Measurements from ENCODE around the gene SAMD13.
"Not testable (repeated sequence)": the region's sequence is repeated elsewhere in the genome, so short reads cannot be mapped to it uniquely, and the experiment has no call there.

The SAMD13 gene

GRCh38 chr1:84282780-84283333 is 18.7 kb upstream of the SAMD13 start:
- no peak for TF ChIP-seq CTCF (IDR thresholded peaks at IDR 0.05; ENCODE audit: low read length, missing control alignments)
- no peak overlapping the region for H3K4me3 ChIP-seq (replicated peaks; ENCODE audit: low read depth, low read length)
- no peak for DNase-seq (ENCODE audit: low read depth)

DNA sequence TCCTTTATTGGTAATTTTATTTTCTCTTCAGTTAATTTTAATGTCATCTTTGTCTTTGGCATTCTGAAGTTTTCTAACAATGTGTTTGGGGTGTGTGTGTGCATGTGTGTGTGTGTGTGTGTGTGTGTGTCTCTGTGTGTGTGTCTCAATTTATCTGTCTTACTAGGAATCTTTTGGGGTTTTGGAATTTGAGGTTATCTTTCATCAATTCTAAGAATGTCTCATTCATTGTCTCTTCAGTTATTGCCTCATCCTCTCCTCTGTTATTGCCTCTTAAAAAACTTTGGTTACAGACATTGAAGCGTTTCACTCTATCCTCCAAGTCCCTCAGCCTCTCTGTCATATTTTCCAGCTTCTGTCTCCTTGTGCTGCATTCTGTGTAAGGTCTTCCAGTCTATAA is 18.1 kb upstream of the SAMD13 start:
- DNase-seq (ENCODE audit: low read depth) = peak; percentile 59
- TF ChIP-seq CTCF (IDR thresholded peaks at IDR 0.05; ENCODE audit: low read length, missing control alignments) = no peak
- no peak overlapping the region for H3K4me3 ChIP-seq (replicated peaks; ENCODE audit: low read depth, low read length)

- H3K4me3 ChIP-seq (replicated peaks; ENCODE audit: low read depth, low read length) = no peak overlapping the region
- TF ChIP-seq CTCF (IDR thresholded peaks at IDR 0.05; ENCODE audit: low read length, missing control alignments) = no peak
- DNase-seq (ENCODE audit: low read depth) = no peak
Measured at GRCh38 chr1:84286071-84286470, 15.4 kb upstream of the SAMD13 start.

DNA sequence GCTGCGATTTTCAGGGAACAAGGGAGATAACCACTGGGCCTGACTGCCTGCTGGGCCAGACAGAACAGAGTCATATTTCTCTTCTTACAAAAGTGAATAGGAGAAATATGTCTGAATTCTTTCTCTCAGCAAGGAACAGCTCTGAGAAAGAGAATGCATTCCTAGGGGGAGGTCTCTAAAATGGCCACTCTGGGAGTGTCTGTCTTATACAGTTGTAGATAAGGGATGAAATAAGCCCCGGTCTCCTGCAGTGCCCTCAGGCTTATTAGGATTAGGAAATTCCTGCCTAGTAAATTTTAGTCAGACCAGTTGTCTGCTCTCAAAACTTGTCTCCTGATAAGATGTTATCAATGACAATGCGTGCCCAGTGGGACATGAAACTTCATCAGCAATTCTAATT is 14.1 kb upstream of the SAMD13 start:
- DNase-seq (ENCODE audit: low read depth); H3K4me3 ChIP-seq (replicated peaks; ENCODE audit: low read depth, low read length): not testable (repeated sequence)

GRCh38 chr1:84289169-84289785 is 12.2 kb upstream of the SAMD13 start:
- TF ChIP-seq CTCF (IDR thresholded peaks at IDR 0.05; ENCODE audit: low read length, missing control alignments) = no peak
- DNase-seq (ENCODE audit: low read depth) = peak; percentile 13
- no peak overlapping the region for H3K4me3 ChIP-seq (replicated peaks; ENCODE audit: low read depth, low read length)

DNA sequence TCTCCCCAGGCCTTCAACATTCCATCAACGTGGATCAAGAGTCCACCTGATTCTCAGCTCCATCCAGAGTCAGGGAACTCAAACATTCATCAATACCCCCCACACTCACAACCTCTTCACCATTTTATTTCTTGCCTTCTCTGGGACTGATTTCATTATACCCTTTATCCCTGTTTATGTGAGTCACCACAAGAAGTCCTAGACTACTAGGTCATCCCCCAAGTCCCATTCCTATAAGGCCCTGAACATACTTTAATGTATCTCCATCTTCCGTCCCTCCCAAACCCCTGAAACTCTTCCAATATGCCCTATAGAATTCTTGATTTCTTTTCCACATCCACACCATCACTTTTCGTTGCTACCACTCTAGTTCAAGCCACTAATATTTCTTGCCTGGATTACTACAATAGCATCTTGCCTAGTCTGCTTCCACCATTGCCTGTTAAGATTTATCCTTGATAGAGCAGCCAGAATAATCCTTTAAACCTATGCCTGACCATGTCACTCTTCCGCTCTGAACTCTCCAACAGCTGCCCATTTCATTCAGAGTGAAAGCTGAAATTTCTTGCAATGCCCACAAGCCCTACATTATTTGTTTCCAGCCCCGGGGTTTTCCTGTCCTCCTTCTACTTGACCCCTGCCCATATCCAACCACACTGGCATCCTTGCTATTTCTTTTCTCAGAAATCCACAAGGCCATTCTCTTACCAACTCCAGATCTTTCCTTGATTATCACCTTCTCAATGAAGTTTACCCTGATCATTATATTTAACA is 9.4 kb upstream of the SAMD13 start:
- DNase-seq (ENCODE audit: low read depth) = no peak
- H3K4me3 ChIP-seq (replicated peaks; ENCODE audit: low read depth, low read length) = no peak overlapping the region
- TF ChIP-seq CTCF (IDR thresholded peaks at IDR 0.05; ENCODE audit: low read length, missing control alignments) = no peak

DNA sequence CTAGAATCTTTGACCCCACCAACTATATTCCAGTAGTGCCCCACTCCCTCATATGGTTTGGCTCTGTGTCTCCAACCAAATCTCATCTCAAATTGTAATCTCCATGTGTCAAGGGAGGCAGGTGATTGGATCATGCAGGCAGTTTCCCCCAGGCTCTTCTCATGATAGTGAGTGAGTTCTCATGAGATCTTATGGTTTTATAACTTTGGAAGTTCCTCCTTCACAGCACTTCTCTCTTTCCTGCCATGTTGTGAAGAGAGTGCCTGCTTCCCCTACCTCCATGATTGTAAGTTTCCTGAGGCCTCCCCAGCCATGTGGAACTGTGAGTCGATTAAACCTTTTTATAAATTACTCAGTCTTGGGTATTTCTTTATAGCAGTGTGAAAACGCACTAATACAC is 7.7 kb upstream of the SAMD13 start:
- no peak overlapping the region for H3K4me3 ChIP-seq (replicated peaks; ENCODE audit: low read depth, low read length)
- no peak for DNase-seq (ENCODE audit: low read depth)
- no peak for TF ChIP-seq CTCF (IDR thresholded peaks at IDR 0.05; ENCODE audit: low read length, missing control alignments)
